ENCODE results near the gene TUBGCP3.

DNA sequence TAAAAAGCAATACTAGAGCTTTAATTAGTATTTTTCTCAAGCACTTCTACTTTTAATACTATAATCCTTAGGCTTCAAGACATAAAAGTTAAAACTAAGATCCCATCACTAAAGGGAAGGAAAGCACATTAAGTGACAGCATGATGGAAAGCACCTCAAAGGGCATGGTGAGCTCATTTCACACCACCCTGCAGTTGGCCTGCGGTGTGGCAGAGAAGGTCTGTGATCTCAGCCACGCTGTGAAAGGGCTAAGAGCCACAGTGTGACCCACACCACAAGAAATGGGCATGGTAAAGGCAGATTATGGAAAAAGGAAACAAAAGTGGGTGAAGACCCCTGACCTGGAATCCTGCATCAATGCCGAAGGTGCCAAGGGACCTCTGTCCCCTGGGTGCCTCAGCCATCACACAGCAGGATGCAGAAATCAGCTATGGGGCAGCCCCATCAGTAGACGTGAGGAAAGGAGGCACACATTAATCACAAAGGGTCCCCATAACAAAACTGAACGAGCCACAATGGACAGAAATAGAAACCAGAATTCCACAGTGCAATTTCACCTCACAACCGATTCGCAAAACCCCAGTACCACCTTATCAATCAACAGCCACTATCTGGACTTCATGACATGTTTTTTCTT is 33.6 kb downstream of the TUBGCP3 start:
- TF ChIP-seq, protein P1, sequence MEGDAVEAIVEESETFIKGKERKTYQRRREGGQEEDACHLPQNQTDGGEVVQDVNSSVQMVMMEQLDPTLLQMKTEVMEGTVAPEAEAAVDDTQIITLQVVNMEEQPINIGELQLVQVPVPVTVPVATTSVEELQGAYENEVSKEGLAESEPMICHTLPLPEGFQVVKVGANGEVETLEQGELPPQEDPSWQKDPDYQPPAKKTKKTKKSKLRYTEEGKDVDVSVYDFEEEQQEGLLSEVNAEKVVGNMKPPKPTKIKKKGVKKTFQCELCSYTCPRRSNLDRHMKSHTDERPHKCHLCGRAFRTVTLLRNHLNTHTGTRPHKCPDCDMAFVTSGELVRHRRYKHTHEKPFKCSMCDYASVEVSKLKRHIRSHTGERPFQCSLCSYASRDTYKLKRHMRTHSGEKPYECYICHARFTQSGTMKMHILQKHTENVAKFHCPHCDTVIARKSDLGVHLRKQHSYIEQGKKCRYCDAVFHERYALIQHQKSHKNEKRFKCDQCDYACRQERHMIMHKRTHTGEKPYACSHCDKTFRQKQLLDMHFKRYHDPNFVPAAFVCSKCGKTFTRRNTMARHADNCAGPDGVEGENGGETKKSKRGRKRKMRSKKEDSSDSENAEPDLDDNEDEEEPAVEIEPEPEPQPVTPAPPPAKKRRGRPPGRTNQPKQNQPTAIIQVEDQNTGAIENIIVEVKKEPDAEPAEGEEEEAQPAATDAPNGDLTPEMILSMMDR (IDR thresholded peaks at IDR 0.05; ENCODE audit: low read depth, low read length, missing input control) = no peak
- TF ChIP-seq, protein P2, sequence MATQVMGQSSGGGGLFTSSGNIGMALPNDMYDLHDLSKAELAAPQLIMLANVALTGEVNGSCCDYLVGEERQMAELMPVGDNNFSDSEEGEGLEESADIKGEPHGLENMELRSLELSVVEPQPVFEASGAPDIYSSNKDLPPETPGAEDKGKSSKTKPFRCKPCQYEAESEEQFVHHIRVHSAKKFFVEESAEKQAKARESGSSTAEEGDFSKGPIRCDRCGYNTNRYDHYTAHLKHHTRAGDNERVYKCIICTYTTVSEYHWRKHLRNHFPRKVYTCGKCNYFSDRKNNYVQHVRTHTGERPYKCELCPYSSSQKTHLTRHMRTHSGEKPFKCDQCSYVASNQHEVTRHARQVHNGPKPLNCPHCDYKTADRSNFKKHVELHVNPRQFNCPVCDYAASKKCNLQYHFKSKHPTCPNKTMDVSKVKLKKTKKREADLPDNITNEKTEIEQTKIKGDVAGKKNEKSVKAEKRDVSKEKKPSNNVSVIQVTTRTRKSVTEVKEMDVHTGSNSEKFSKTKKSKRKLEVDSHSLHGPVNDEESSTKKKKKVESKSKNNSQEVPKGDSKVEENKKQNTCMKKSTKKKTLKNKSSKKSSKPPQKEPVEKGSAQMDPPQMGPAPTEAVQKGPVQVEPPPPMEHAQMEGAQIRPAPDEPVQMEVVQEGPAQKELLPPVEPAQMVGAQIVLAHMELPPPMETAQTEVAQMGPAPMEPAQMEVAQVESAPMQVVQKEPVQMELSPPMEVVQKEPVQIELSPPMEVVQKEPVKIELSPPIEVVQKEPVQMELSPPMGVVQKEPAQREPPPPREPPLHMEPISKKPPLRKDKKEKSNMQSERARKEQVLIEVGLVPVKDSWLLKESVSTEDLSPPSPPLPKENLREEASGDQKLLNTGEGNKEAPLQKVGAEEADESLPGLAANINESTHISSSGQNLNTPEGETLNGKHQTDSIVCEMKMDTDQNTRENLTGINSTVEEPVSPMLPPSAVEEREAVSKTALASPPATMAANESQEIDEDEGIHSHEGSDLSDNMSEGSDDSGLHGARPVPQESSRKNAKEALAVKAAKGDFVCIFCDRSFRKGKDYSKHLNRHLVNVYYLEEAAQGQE (IDR thresholded peaks at IDR 0.05) = no peak
- no peak for TF ChIP-seq GABPA (IDR thresholded peaks at IDR 0.05 in 1 of 2, conservative IDR thresholded peaks at IDR 0.05 in 1 of 2)
- TF ChIP-seq, protein P3, sequence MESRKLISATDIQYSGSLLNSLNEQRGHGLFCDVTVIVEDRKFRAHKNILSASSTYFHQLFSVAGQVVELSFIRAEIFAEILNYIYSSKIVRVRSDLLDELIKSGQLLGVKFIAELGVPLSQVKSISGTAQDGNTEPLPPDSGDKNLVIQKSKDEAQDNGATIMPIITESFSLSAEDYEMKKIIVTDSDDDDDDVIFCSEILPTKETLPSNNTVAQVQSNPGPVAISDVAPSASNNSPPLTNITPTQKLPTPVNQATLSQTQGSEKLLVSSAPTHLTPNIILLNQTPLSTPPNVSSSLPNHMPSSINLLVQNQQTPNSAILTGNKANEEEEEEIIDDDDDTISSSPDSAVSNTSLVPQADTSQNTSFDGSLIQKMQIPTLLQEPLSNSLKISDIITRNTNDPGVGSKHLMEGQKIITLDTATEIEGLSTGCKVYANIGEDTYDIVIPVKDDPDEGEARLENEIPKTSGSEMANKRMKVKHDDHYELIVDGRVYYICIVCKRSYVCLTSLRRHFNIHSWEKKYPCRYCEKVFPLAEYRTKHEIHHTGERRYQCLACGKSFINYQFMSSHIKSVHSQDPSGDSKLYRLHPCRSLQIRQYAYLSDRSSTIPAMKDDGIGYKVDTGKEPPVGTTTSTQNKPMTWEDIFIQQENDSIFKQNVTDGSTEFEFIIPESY (IDR thresholded peaks at IDR 0.05) = no peak
- TF ChIP-seq EGR1 (IDR thresholded peaks at IDR 0.05; ENCODE audit: low read depth in 2 of 2) = no peak
- no peak for TF ChIP-seq TAF1 (conservative IDR thresholded peaks at IDR 0.05)
- TF ChIP-seq, protein P4, sequence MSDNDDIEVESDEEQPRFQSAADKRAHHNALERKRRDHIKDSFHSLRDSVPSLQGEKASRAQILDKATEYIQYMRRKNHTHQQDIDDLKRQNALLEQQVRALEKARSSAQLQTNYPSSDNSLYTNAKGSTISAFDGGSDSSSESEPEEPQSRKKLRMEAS (IDR thresholded peaks at IDR 0.05) = no peak
- TF ChIP-seq RAD21 (IDR thresholded peaks at IDR 0.05) = no peak
- TF ChIP-seq, protein P5, sequence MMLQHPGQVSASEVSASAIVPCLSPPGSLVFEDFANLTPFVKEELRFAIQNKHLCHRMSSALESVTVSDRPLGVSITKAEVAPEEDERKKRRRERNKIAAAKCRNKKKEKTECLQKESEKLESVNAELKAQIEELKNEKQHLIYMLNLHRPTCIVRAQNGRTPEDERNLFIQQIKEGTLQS (IDR thresholded peaks at IDR 0.05) = no peak
